HG03442 (cell line): ENCODE data around the gene OXLD1.

Experiments
- ATAC-seq: cut with Tn5 transposase; IDR thresholded peaks from one replicate; pipeline ENCODE4 v1.9.1; 2021; ENCODE audit warnings: mild to moderate bottlenecking, moderate library complexity; ENCODE audit not compliant: unreplicated experiment

OXLD1 gene

GRCh38 chr17:81666342-81667191 is at the start of gene OXLD1, which contains the start of gene CCDC137:
Gene OXLD1, minus strand, starts transcription at chr17:81666605. Its CDS starts 28 bp downstream, at chr17:81666577.
Gene CCDC137, plus strand, starts transcription at chr17:81666737. Its CDS starts 30 bp downstream, at chr17:81666767.
- ATAC-seq: peak; percentile 86

DNA sequence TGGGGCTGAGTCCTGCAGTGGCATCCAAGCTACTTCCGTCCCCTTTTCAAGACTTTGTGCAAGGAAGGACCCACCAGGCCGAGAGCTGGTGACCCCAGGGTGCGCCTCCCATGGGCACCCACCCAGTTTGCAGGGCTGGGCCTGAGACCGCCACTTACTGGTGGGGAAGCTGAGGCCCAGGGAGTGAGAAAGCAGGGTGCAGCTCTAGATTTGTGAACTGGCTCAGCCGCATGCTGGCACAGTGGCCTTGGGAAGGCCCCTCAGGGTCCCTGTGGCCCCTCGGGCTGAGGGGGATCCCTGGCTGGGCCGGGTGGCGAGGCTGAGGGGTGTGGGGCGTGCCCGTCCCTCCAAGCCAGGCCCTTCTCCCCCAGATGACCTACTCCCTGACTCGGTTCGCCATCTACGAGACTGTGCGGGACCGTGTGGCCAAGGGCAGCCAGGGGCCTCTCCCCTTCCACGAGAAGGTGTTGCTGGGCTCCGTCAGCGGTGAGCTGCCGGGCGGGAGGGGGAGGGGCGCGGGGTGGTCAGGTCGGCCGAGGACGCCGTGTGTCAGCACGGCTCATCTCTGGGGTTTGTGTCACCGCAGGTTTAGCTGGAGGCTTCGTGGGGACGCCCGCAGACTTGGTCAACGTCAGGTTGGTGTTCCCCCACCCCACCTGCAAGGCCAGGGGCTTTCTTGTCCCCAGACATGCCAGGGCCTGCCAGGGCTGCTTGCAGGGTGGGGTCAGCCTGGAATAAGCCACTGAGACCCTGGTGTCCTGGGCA is 48.9 kb upstream of the OXLD1 start:
- ATAC-seq: no peak

DNA sequence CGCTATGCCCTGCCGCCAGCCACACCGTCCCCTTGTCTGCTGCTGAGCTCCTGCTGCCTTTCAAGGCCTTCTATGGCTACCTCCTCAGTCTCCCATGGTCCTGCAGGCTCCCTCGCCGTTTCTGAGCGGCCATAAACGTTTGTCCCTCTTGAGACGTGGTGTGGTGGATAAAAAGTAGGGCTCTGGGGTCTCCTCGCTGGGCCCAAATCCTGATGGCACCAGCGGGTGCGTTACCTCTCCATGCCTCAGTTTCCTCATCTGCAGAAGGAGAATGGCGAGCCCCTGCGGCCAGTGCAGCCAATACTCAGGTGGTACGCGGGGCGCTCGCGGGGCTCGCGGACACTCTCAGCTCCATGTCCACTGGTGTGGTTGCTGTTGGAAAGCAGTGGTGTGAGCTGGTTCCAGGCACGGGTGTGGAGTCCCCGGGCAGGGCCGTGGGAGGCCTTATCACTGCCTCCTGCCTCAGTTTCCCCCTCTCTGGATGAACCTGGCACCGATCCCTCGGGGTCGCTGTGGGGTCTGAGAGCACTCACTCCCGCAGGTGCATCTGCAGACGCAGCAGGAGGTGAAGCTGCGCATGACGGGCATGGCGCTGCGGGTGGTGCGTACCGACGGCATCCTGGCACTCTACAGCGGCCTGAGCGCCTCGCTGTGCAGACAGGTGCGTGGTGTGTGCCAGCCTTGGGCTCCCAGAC is 48.2 kb upstream of the OXLD1 start:
- no peak for ATAC-seq

DNA sequence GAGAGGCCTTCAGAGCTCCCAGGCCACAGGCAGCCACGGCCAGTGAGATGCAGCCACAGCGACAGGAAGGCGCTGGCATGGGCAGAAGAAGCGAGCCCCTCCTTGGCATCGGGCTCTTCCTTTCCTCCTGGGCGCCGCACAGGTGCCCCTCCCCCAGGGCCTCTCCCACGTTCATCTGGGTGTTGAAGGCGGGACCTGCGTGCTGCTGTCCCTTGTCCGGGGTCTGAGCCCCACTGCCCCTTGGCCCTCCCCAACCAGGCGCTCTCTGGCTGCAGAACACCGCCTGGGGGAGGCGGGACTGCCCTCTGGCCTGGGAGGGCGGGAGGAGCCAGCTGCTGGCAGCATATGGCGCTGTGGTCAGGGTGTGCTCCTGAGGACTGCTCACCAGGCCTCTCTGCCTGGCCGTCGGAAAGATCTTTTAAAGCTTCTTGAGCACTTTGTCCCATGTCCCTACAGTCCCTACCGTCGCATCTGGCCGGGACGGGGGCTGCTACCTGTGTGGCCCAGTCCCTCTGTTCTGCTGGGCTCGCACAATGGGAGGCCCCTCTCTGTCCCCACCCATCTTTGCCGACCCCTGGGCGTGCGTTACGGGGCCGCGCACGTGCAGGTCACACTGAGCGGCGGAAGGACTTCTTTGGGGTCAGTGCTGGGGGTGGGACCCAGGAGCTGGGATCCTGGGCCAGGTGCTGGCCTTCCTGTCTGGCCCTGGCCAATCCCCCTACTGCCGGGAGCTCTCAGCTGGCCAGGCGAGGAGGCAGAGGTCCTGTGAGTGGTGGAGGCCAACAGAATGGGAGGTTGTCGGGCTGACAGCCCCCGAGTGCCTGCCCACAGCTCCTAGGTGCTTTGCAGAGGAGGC is 47.4 kb upstream of the OXLD1 start:
- no peak for ATAC-seq

DNA sequence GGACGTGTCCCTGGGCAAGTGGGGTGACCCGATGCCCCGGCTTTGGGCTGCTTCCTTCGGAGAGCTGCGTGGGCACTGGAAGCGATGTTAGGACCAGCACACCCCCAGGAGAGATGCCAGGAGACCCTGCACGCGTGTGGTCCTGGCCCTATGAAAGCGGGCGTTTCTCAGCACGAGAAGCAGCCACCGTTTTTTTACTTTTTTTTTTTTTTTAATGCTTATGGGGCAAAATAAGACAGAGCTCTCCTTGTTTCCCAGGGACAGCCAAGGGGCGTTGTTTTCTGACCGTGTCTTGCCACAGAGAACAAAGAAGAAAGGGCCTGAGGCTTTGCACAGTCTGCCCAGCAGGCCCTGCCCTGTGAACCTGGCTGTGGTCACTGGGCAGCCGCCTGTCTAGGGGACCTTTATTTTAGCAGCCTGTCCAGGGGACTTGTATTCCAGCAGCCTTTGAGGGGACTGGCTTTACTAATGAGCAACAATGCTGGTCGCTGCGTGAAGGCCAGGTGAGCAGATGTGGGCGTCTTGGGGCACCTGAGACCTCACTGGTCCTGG is 46.7 kb upstream of the OXLD1 start:
- no peak for ATAC-seq

DNA sequence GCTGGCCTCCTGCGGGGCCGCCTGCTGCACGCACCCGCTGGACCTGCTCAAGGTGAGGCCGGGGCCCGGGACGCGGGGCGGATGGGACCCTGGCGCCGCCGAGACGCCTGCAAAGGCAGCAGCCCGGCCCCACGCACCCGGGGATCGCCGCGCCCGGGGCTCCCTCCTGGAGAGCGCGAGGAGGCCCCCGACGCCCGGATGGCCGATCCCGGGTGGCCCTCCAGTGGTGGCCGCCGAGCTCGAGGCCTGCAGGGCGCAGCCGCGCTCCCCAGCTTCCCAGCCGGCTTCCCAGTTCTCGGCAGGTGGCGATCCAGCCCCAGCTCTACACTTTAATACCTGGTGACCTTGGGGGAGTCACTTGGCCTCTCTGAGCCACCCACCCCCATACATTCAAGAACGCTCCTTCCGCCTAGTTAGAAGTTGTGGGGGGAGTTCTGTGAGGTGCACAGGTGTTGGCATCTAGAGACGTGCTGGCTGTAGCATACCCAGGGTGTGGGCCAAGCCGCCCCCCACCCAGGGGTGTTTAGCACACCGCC is 46.1 kb upstream of the OXLD1 start:
- no peak for ATAC-seq

- ATAC-seq: peak; percentile 51
These were observed 45.5 kb upstream of the OXLD1 start, which contains the start of gene SLC25A10 for GRCh38 chr17:81711814-81712467. Gene SLC25A10, plus strand, starts transcription at chr17:81712284. Its CDS starts 143 bp downstream, at chr17:81712427.

GRCh38 chr17:81710514-81711308 is 44.3 kb upstream of the OXLD1 start:
- ATAC-seq: no peak

GRCh38 chr17:81708739-81709185 is 42.4 kb upstream of the OXLD1 start:
- no peak for ATAC-seq

- no peak for ATAC-seq
These were observed 41.6 kb upstream of the OXLD1 start for GRCh38 chr17:81707725-81708646.

- no peak for ATAC-seq
These were observed 40.6 kb upstream of the OXLD1 start for GRCh38 chr17:81706757-81707624.

GRCh38 chr17:81706232-81706611 is 39.8 kb upstream of the OXLD1 start:
- no peak for ATAC-seq

DNA sequence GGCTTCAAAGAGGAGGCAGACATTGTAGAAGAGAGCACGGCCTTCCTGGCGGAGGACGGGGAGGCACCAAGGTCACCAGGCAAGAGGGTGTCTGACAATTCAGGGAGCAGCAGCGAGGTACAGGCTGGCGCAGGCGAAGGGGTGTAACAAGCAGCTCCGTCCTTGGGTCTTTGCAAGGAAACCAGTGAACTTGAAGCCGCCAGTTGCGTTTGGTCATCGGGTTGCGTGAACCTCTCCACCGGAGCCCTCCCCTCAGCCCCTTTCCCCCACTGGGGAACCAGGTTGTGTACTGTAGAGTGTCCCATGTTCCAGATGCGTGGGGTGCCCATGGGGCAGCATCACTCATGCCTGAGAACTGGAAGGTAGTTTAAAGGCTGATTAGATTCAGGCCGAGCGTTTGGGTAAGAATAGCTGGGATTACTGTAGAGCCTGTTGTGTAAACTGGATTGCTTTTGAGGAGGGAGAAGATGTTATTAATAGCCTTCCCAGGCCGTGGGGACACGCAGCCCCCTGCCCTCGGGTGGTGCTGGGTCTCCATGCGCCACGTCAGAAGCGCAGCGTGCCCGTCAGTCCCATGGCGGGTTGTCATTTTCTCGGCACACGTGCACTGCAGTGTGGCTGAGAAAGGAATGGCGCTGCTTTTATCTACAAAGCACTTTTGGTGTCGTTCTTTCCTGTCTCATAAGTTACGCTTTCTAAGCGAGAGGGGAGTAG is 39.3 kb upstream of the OXLD1 start:
- no peak for ATAC-seq

GRCh38 chr17:81703747-81704654 is 37.6 kb upstream of the OXLD1 start:
- ATAC-seq: no peak
